GM19043 (cell line): ENCODE results near the gene KCNJ3.

ENCODE experiments used
- ATAC-seq: cut with Tn5 transposase; IDR thresholded peaks from one replicate; pipeline ENCODE4 v1.9.1; 2021; ENCODE audit warnings: low read depth; ENCODE audit not compliant: unreplicated experiment

The KCNJ3 gene, protein sequence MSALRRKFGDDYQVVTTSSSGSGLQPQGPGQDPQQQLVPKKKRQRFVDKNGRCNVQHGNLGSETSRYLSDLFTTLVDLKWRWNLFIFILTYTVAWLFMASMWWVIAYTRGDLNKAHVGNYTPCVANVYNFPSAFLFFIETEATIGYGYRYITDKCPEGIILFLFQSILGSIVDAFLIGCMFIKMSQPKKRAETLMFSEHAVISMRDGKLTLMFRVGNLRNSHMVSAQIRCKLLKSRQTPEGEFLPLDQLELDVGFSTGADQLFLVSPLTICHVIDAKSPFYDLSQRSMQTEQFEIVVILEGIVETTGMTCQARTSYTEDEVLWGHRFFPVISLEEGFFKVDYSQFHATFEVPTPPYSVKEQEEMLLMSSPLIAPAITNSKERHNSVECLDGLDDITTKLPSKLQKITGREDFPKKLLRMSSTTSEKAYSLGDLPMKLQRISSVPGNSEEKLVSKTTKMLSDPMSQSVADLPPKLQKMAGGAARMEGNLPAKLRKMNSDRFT

DNA sequence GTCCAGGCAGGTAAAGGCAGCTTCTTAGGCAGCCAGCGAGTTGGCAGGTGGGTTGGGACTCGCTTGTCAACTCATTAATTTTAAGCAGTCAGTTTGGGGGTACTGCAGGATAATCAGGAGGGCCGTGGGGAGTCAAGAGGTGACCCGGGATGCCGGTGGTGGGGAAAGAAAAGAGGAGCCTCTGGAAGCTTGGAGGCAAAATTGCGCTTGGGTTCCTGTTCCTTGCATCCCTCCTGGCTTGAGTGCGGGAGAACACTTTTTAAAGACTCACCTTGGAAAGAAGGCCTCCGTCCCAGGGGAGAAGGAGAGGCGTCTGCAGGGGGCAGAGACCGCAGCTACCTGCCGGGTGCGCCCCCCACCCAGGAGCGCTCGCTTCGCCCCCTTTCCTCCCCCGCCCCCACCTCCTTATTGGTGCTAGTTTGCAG is at the start of gene KCNJ3:
Gene KCNJ3, plus strand, starts transcription at position 400 of the 425 bp plus-strand sequence. CDS start 81 bp downstream, outside the sequence.
- ATAC-seq: no peak

DNA sequence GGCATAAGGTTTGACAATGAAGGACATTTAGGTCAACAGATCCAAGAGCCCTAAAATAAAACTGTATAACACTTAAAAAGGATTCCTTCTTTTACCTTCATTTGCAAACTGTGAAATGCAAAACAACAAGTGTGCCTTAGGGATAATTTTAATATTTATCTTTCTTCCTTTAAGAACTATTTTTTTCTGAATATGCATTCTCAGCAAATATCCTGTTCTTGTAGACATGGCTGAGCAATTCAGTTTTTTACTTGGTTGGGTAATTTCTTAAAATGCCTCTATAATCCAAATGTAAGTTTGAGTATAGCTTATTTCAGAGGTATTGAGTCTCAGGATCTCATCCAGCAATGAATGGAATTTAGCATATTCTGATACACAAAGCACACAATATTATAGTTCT is 43.0 kb upstream of the KCNJ3 start:
- no peak for ATAC-seq

DNA sequence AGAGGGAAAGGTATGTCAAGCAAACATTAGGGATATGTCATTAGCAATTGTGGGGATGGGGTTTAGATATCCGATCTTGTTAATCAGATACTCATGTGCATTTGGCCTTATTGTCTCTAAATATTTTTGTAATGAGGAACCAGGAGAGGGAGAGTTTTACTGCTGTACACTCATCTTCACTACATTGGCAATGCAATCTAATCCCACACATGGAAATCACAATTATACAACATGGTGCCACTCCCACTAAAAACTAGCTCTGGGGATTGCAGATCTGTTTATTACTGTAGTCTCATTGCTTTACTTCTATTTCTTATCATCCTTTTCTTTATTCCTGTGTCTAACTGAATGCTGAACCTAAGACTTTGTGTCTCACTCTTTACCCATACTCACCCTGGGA is 39.6 kb upstream of the KCNJ3 start:
- ATAC-seq: no peak

DNA sequence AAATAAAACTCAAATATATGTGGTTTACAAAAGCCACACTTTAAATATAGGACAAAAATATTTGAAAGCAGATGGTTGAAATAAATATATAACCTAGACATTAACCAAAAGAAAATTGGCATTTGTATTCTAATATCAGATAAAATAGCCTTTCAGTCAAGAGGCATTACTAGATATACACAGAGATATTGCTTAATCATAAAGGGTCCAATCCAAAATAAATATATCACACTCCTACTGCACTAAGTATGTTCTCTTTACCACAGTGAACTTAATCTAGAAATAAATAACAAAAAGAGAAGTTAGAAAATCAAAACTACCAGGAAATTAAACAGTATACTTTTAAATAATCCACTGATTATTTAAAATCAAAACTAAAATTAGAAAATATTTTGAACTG is 34.2 kb upstream of the KCNJ3 start:
- no peak for ATAC-seq

DNA sequence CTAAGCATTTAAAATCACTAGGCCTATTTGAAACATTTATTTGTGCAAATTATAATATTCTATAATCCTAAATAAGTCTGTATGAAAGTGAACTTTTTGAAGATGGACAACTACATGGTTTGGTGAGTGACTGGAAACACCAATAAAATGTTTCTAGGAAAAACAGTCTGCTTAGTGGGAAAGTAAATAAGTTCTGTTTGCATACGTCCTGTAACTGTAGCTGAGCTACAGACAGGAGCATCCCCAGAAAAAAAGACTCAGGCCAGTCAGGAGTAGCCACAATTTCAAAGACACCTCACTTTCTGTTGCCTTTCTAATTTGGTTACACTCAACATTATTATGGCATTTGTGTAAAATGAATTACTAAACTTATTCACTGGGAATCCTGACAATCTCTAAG is 28.4 kb upstream of the KCNJ3 start:
- no peak for ATAC-seq

DNA sequence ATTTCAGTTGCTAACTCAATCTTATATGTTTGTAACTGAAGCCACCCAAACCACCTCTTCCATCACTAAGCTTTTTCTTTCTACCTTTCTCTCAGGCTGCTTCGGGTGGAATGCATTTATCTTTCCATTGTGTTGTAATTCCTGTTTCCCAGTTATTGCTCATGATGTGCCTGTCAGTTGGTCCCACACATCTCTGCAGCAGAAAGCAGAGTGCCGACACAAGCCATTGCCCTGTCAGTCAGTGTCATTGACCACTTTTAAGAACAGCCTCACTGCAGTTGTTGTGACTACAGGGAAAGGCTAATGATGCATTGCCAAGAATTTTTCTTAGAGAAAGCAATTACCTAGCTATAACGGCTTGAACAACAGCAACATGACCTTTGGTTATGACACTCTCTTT is 24.8 kb upstream of the KCNJ3 start:
- no peak for ATAC-seq

DNA sequence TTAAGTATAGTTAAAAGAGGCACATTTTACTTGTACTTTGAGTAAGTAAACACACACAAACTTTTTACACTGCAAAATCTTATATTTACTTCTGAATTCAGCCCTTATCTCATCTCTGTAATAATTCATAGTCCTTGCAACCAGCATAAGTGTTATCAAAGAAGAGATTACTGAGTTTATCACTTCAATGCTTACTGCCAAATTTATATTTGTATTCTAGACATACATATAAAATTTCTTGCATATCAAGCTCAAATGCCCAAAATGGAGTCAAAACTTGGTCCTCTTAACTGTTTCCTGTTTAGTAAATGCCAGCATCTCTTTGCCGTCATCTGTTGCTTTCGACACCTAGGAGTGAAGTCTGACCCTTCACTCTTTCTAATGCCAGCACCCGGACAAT is 21.1 kb upstream of the KCNJ3 start:
- no peak for ATAC-seq

DNA sequence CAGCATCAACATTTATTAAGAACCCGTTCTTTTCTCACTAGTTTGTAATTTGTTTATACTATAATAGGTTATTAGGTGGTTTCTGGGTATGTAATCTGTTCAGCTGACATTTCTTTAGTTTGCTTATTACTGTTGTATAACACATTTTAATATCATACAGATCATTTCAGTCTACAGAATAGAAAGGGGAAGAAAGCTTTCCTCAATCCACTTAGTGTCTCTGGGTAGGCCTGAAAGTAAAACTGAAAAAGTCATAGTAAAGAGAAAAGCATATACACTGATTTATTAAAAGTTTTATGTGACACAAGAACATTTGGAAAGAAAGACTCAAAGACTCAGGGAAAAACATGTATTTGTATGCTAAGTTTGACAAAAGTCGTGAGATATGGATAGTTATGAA is 16.8 kb upstream of the KCNJ3 start:
- ATAC-seq: no peak

DNA sequence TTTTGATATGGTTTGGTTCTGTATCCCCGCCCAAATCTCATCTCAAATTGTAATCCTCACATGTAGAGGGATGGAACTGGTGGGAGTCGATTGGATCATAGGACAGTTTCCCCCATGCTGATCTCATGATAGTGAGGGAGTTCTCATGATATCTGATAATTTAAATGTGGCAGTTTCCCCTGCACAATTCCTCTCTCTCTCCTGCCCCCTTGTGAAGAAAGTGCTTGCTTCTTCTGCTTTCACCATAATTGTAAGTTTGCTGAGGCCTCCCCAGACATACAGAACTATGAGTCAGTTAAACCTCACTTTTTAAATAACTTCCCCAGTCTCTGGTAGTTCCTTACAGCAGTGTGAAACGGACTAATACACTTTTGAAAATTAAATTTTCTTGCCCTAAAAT is 12.3 kb upstream of the KCNJ3 start:
- ATAC-seq: no peak

DNA sequence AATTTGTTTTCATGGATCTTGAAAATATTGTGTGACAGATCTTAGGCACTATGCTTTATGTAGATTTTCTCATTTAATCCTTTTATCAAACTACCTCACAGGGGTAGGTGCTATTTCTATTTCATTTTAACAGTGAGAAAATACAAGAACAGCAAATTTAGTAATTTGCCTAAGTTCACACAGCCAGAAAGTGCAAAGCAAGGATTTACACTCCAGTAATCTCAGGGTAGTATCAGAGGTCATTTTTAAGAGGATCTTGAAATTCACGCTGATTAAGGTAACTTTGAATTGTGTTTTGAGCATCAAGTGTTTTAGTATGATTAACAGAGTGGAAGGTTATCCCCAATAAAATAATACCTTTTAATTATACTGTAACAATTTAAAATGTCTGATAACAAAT is 10.1 kb upstream of the KCNJ3 start:
- no peak for ATAC-seq

DNA sequence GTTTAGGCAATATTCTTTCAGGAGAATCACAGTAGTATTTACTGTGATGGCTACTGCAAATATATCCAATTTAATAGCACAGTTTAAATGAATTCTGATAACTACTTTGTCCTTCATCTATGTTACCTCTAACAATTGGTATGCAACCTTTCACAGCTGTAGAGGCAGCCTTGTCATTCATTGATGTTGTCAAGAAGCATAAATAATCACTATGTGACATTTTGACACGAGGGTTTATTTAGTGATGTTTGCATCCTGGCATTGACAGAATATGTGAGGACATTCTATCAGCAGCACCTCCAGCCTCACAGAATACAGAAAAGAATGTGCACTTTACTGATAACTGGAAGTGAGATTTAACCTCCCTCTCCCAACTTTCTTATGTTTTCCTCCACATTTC is 9.3 kb upstream of the KCNJ3 start:
- ATAC-seq: no peak

DNA sequence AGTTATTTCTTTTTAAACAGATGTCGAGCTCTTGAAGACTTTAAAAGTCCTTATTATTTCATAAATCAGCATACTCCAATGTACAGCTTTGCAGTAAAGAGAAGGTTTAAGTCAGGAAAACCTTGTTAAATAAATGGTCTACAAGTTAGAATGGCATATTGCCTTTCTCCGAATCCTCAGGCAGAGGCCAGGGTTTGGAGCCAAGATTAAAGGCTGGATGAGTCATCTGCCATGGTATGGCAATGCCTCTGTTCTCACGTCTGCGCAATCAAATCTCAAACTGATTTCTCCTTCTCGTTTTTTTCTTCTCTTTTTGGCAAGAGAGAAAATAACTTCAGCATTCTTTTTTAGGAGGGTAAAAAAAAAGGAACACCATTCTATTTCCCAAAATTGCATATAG is 5.6 kb upstream of the KCNJ3 start:
- ATAC-seq: no peak

DNA sequence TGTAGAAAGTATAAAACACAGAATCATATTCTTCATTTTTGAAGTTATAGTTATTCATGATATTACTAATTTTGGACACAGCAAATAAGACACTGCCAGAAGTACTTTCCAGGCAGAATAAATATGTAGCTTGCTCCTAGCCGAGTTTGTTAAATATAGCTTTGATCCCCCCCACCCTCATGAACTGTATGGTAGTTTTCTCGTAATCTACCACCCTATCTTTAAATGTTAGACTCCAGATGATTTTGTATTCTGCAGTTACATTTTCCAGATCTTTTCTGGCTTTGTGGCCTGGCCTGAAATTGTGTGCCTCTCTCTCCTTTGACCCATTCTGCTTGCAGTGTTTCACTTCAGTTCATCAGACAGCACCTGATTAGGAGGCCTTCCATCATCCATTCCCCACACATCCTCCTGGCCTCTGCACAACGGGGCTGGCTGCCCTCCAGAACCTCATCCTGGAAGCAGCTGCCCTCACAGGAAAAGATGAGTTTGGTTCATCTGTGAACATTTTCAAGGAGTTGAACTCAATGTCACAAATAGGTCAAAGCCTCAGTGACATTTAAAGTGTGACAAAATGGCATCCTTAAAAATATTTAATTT is 4.7 kb upstream of the KCNJ3 start:
- no peak for ATAC-seq

DNA sequence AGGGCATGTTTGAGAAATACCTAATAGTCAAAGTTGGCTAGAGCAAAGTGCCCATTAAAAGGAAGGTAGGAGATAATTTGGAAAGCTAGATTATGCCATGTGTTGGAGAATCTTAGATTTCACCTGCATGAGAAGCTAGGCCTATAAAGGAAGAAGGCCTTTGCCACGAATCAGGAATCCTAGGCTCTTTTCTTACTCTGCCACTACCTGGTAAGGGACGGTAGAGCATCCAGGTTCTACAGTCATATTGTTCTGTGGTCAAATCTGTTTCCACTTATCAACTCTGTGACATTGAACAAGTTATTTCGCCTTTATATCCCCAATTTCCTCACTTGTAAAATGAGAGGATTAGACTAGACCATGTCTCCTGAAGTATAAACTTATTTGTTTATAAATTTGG is 3.6 kb upstream of the KCNJ3 start:
- no peak for ATAC-seq

DNA sequence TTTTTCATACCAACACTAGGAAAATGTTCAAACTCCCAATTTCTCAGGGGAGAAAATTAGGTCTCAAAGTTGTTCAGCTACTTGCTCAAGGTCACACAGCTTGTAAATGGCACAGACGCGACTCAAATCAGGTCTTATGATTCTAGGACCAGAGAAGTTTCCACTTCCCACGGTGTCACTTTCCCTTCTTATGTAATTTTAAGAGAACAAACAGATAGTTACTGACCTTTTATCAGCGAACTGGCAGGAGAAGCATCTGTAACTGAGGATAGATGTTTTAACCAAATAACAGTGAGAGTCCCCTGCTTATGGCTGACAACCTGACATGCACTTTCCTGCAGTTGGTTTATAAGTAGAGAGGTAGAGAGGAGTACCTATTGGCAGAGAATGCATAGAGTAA is 2.1 kb upstream of the KCNJ3 start:
- ATAC-seq: no peak

DNA sequence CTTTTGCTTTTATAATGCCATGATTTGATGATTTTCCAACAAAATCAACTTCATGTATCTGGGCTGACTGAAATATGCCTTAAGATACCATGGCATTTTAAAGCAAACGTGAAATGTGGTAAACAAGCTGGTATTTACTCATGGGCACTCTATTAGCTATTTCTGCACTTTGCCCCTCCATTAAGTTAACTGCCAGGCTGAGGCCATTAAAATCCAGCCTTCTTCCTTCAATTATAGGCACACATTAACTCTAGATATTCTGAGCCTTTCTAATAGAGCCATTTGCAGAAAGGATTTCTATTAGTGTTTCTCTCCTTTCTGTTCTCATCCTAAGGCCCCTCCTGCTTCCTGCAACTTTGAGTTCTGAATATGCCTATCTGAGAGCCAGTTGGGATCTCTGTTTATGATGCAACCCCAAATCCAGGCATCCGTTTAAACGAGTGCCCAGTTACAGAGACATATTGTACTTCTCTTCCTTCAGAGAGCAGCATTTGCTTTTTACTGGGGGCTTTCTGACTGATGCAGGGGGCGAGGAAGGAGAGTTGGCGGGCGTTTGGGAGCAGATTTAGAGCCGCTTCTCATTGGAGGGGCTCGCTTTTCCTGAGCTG is 1.6 kb upstream of the KCNJ3 start:
- ATAC-seq: no peak

DNA sequence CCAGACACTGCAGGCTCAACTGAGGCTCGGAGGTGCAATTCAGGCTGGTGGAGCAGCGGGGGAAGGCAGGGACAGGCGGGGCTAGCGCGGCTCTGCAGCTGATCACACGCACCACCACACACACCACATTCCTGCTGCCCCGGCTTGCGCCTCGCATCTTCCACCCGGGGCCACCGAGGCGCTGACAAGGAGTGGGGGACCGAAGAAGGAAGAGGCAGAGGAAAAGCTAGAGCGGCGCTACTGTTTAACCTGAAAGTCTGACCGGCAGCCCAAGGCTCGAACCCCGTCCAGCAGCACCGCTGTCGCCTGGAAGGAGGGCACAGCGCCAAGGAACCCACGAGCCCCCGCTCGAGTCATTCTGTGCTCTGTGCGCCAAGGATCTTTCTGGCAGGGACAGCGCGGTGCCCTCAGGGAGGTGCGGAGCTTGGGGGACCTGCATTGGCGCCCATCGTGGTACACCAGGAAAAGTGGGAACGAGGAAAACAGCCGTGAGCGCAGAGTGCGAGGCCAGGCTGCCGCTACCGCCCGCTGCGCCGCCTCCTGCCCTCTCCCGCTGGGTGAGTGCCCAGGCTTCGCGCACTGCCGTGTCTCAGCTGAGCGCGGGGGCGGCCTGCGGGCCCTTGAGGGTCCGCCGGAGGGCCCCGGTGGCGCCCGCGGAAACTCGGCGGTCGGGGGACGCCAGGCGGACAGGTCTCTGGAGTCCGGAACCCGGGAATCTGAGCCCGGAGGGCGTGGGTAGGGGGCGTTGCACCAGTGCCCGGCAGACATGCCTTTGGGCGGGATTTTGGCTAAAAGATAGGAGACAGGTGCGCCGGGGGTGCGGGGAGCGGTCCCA is 860 bp upstream of the KCNJ3 start:
- no peak for ATAC-seq

DNA sequence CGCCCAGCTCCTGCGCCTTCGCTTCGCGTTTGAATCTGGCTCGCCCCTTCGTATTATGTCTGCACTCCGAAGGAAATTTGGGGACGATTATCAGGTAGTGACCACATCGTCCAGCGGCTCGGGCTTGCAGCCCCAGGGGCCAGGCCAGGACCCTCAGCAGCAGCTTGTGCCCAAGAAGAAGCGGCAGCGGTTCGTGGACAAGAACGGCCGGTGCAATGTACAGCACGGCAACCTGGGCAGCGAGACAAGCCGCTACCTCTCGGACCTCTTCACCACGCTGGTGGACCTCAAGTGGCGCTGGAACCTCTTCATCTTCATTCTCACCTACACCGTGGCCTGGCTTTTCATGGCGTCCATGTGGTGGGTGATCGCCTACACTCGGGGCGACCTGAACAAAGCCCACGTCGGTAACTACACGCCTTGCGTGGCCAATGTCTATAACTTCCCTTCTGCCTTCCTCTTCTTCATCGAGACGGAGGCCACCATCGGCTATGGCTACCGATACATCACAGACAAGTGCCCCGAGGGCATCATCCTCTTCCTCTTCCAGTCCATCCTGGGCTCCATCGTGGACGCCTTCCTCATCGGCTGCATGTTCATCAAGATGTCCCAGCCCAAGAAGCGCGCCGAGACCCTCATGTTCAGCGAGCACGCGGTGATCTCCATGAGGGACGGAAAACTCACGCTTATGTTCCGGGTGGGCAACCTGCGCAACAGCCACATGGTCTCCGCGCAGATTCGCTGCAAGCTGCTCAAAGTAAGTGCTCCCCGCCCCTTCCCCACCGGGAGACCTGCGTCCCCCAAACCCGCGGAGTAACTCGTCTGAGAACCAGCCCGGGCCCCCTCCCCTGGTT is 453 bp downstream of the KCNJ3 start:
- ATAC-seq: no peak

DNA sequence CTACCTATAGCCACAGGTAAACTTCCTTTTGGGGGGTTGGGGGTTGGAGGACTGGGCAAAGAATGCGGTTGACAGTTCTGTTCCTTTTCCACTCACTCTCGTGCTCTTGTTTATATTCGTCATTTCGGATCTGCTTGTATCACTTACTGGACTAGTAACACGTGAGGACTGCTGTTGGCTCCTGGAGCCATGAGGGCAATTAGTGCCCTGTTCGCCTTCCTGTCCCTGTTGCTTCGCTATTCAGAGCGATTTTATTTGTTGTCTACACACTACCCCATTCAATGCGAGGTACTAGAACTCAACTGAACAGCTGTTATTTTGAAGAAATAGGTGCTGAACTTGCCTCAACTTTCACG is 1.1 kb downstream of the KCNJ3 start:
- no peak for ATAC-seq

DNA sequence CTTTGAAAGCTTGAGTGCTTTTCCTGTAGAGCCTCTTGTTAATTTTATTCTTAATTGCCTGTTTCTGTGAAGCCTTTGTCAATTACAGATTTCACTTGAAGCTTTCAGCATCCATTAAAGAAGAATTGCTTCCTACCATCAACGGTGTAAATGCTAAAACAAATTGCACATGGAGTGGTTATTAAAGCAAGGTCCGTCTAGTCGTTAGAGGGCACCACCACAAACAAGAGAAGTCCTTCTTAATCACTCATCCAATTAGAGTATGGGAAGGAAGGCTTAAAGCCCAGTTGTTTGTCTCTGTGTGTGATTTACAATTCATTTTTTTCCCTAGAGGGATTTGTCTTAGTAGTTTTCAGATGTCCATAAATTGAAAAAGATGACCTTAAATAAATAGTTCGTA is 1.6 kb downstream of the KCNJ3 start:
- no peak for ATAC-seq
